Osteoblast (primary cell): Measurements from ENCODE around the gene PLS1. TPM values are rescaled to one million over a fixed set of nuclear protein-coding genes. Genes with fewer than 3 reads are reported as not detected.
"Not testable (repeated sequence)": the region's sequence is repeated elsewhere in the genome, so short reads cannot be mapped to it uniquely, and the experiment has no call there.

Experiments
- DNase-seq: peaks from one replicate; pipeline ENCODE4 v3.0.0; 2011; ENCODE audit warnings: low spot score, mixed read lengths; ENCODE audit not compliant: insufficient read length; ENCODE audit errors: missing footprints
- H2AFZ ChIP-seq: 2 replicates; pipeline ENCODE4 v1.6.0; 2011; ENCODE audit warnings: mild to moderate bottlenecking, low read length
- H3K27ac ChIP-seq: 2 replicates; pipeline ENCODE4 v1.5.1; 2011; ENCODE audit warnings: mild to moderate bottlenecking, low read depth, low read length, moderate library complexity
- H3K27me3 ChIP-seq: 2 replicates; pipeline ENCODE4 v1.6.0; 2012; ENCODE audit warnings: mild to moderate bottlenecking, control low read depth, inconsistent platforms, low read length, moderate library complexity; ENCODE audit not compliant: insufficient read depth
- H3K36me3 ChIP-seq: 2 replicates; pipeline ENCODE4 v1.5.1; 2011; ENCODE audit warnings: mild to moderate bottlenecking, low read length, control low read depth, moderate library complexity; ENCODE audit not compliant: insufficient read depth
- H3K4me1 ChIP-seq: 2 replicates; pipeline ENCODE4 v1.5.1; 2011; ENCODE audit warnings: mild to moderate bottlenecking, low read length, control low read depth, moderate library complexity; ENCODE audit not compliant: insufficient read depth
- H3K4me2 ChIP-seq: 2 replicates; pipeline ENCODE4 v1.6.0; 2011; ENCODE audit warnings: mild to moderate bottlenecking, low read length; ENCODE audit not compliant: insufficient read depth
- H3K4me3 ChIP-seq: fragments of 200-600 bp; sonication (generic); 3 replicates; pipeline ENCODE4 v1.5.1; 2012; ENCODE audit warnings: mild to moderate bottlenecking, low read length, inconsistent platforms; ENCODE audit not compliant: insufficient read depth
- H3K79me2 ChIP-seq: 2 replicates; pipeline ENCODE4 v1.6.0; 2012; ENCODE audit warnings: mild to moderate bottlenecking, low read length, control low read depth, inconsistent platforms; ENCODE audit not compliant: insufficient read depth
- H3K9me3 ChIP-seq: 2 replicates; pipeline ENCODE4 v1.5.1; 2011; ENCODE audit warnings: low read depth, low read length, control low read depth
- H4K20me1 ChIP-seq: 2 replicates; pipeline ENCODE4 v1.6.0; 2012; ENCODE audit warnings: mild to moderate bottlenecking, low read length, control low read depth; ENCODE audit not compliant: insufficient read depth
- CTCF ChIP-seq: IDR thresholded peaks from 2 replicates; pipeline ENCODE4 v1.5.1; 2011; ENCODE audit warnings: mild to moderate bottlenecking, low read depth, low read length, moderate library complexity; ENCODE audit errors: extremely low read depth
- total RNA-seq: library from RNA; depleted of rRNA; stranded (reverse); fragments of >200 nt; gene quantifications from 2 replicates; pipeline ENCODE4 v1.2.3, GENCODE V29; 2012

Gene PLS1
- total RNA-seq, 1 donor, result 1.1 TPM

GRCh38 chr3:142601713-142602112 is 5.5 kb downstream of the PLS1 start:
- H2AFZ ChIP-seq, result no peak overlapping the region
- DNase-seq, result no peak

GRCh38 chr3:142602619-142603385 is 6.6 kb downstream of the PLS1 start:
- TF ChIP-seq CTCF, result no peak

More at GRCh38 chr3:142601713-142602112, 5.5 kb downstream of the PLS1 start:
- no peaks in the 10 kb centered on the region for H4K20me1 ChIP-seq
- no peak overlapping the region for H3K27ac ChIP-seq
- H3K27me3 ChIP-seq, result peaks cover 3% of the 10 kb centered on the region
- no peak for TF ChIP-seq CTCF
- no peaks in the 10 kb centered on the region for H3K36me3 ChIP-seq
- H3K4me3 ChIP-seq, result no peak overlapping the region
- H3K9me3 ChIP-seq, result no peaks in the 10 kb centered on the region
- H3K4me1 ChIP-seq, result peaks cover 3% of the 10 kb centered on the region
- H3K79me2 ChIP-seq, result no peaks in the 10 kb centered on the region
- no peak overlapping the region for H3K4me2 ChIP-seq

GRCh38 chr3:142603386-142603705 is 7.2 kb downstream of the PLS1 start:
- not testable (repeated sequence) for H3K4me2 ChIP-seq, H3K9me3 ChIP-seq, H4K20me1 ChIP-seq, H3K4me3 ChIP-seq, DNase-seq, H2AFZ ChIP-seq, H3K36me3 ChIP-seq, H3K27ac ChIP-seq, H3K27me3 ChIP-seq, H3K79me2 ChIP-seq, H3K4me1 ChIP-seq

More at GRCh38 chr3:142602619-142603385, 6.6 kb downstream of the PLS1 start:
- Histone ChIP-seq H3K4me1 (no peaks in the 10 kb centered on the region), H3K4me2 (no peak overlapping the region), H3K27me3 (peaks cover 3% of the 10 kb centered on the region), H3K27ac (no peak overlapping the region), H2AFZ (peak overlapping the region; percentile 41), H3K79me2 (no peaks in the 10 kb centered on the region), H3K36me3 (no peaks in the 10 kb centered on the region), H3K4me3 (no peak overlapping the region), H3K9me3 (no peaks in the 10 kb centered on the region), H4K20me1 (no peaks in the 10 kb centered on the region)
- no peak for DNase-seq

DNA sequence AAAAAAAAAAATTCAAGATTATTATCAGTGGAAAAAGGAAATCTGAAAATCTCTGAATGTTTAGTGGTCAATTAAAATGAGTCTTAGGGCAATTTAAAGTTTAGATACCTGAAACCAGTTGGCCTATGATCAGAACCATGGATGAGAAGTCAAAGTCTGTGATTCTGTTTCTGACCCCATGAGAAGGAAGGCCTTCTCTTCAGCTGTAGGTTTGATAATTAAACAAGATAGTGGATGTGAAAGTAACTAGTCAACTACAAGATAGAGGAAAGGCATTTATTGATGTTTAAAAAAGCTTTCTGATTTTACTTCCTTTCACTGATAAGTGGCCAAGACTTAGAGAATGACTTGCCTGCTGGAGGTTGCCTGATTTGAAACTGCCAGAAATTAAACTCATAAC is 8.7 kb downstream of the PLS1 start:
- Histone ChIP-seq H3K4me2 (no peak overlapping the region), H4K20me1 (no peaks in the 10 kb centered on the region), H3K79me2 (no peaks in the 10 kb centered on the region), H2AFZ (no peak overlapping the region), H3K4me1 (no peaks in the 10 kb centered on the region), H3K27me3 (peaks cover 3% of the 10 kb centered on the region), H3K9me3 (no peaks in the 10 kb centered on the region), H3K27ac (no peak overlapping the region), H3K4me3 (no peak overlapping the region), H3K36me3 (no peaks in the 10 kb centered on the region)
- TF ChIP-seq CTCF, result no peak
- DNase-seq, result no peak
